Measurements from ENCODE around the gene TRIM64. TPM values are rescaled to one million over a fixed set of nuclear protein-coding genes. Genes with fewer than 3 reads are reported as not detected.

TRIM64 gene
- not detected in 2 replicates for total RNA-seq

GRCh38 chr11:89965737-89966136 is at the start of gene TRIM64:
Gene TRIM64, plus strand, starts transcription at chr11:89966037. Its CDS starts 2,467 bp downstream, at chr11:89968504.

GRCh38 chr11:89922195-89922660 is 43.6 kb upstream of the TRIM64 start, which contains the start of gene TRIM49D1:
Gene TRIM49D1, minus strand, starts transcription at chr11:89922245. Its CDS starts 4,535 bp downstream, at chr11:89917710.

GRCh38 chr11:89923764-89924163 is 42.1 kb upstream of the TRIM64 start, which contains the start of gene TRIM49D2:
Gene TRIM49D2, plus strand, starts transcription at chr11:89924064. Its CDS starts 2,698 bp downstream, at chr11:89926762.

Other genes with a start within 250 kb of the TRIM64 start
- not detected in 2 replicates for gene TRIM49, start 157.5 kb upstream of the TRIM64 start, total RNA-seq
- gene TRIM64B, start 87.5 kb upstream of the TRIM64 start, total RNA-seq, result not detected in 2 replicates
- gene TRIM49D1, start 43.8 kb upstream of the TRIM64 start, total RNA-seq, result not detected in 2 replicates
- not detected in 2 replicates for gene TRIM49D2, start 42.0 kb upstream of the TRIM64 start, total RNA-seq
- gene TRIM49C, start 65.1 kb downstream of the TRIM64 start, total RNA-seq, result not detected in 2 replicates
- gene UBTFL1, start 119.9 kb downstream of the TRIM64 start, total RNA-seq, result not detected in 2 replicates
- 0.30 and 0.46 TPM in 2 replicates for gene NAALAD2, start 168.6 kb downstream of the TRIM64 start, total RNA-seq

Data from smooth muscle cell of the pulmonary artery (primary cell).